ENCODE measurements around the gene SPTAN1.

The SPTAN1 gene

GRCh38 chr9:128595471-128595870 lies 43.1 kb downstream of the SPTAN1 start:
- DNase-seq = no peak

DNA sequence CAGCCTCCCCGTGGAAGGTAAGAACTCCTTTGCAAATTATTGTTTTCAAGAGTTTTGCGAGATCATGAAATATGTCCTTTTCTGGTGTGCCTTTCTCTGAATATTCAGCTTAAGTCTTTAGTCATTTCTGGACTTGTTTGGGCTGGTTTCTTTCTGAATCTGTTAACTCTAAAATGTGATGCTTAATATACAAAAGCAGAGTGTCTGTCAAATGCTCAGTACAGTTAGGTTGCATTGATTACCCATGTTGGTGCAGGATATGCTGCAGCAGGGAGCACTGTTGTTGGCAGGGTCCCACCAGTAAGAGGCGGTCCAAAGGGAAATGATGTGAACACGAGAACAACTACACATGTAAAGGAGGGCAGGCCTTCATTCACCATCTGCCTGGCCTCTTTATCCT lies 47.7 kb downstream of the SPTAN1 start:
- DNase-seq = no peak

- DNase-seq = no peak
These were observed 51.3 kb downstream of the SPTAN1 start for GRCh38 chr9:128603697-128604096.

- DNase-seq = peak in 56 of 58 donors; percentile 12 to 94 (median 80)
These were observed 55.4 kb downstream of the SPTAN1 start for GRCh38 chr9:128607642-128608350.

GRCh38 chr9:128610897-128611296 lies 58.5 kb downstream of the SPTAN1 start:
- DNase-seq = no peak

DNA sequence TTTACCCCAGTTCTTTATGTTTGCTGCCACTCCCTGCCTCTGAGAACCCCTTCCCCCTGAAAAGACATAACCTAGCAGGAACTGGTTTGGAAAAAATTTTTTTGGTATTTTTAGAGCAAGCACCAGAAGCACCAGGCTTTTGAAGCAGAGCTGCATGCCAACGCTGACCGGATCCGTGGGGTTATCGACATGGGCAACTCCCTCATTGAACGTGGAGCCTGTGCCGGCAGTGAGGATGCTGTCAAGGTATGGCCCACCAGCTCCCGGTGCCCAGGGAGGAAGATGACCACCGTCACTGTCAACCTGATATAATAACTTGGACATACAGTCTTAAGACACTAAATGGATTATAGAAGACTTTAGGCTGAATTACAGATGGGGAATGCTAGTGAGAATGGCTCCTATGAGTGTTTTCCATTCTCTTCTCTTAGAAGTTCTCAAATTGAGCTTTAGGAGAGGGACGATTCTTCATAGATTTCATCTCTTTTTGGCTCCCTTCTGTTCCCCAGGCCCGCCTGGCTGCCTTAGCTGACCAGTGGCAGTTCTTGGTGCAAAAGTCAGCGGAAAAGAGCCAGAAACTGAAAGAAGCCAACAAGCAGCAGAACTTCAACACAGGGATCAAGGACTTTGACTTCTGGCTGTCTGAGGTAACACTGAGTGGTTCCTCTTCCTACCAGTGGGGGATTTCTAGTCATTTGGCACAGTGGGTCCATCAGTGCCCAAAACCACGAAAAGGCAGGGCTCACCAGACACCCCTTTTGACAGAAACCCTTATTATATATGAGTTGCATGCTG lies 59.4 kb downstream of the SPTAN1 start:
- no peak for DNase-seq

GRCh38 chr9:128614728-128615127 lies 62.3 kb downstream of the SPTAN1 start:
- no peak for DNase-seq

DNA sequence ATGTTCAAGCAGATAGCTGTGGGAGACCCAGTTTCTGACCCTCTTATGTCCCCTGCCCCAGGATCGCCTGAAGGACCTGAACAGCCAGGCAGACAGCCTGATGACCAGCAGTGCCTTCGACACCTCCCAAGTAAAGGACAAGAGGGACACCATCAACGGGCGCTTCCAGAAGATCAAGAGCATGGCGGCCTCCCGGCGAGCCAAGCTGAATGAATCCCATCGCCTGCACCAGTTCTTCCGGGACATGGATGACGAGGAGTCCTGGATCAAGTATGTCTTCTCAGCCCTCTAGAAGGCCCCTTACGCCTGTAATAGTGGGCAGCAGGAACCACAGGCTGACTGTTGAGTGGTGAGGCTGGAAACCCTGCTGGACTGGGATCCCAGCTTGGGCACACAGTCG lies 63.2 kb downstream of the SPTAN1 start:
- DNase-seq = no peak

DNA sequence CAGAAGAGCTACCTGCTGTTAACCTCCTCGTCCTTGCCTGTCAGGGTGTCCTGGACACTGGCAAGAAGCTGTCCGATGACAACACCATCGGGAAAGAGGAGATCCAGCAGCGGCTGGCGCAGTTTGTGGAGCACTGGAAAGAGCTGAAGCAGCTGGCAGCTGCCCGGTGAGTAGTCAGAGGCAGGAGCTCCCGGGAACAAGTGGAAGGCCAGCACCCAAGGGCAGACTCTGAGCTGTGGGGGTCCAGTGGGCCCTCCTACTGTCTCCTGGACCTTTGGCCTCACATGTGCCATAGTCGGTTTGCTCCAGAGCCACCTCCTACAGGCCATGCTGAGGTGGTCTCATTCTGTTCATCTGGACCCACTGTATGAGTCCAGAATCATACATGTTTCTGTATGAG lies 65.6 kb downstream of the SPTAN1 start:
- DNase-seq = no peak

- no peak for DNase-seq
These were observed 66.7 kb downstream of the SPTAN1 start for GRCh38 chr9:128619127-128619526.

- no peak for DNase-seq
These were observed 67.4 kb downstream of the SPTAN1 start for GRCh38 chr9:128619779-128620178.

DNA sequence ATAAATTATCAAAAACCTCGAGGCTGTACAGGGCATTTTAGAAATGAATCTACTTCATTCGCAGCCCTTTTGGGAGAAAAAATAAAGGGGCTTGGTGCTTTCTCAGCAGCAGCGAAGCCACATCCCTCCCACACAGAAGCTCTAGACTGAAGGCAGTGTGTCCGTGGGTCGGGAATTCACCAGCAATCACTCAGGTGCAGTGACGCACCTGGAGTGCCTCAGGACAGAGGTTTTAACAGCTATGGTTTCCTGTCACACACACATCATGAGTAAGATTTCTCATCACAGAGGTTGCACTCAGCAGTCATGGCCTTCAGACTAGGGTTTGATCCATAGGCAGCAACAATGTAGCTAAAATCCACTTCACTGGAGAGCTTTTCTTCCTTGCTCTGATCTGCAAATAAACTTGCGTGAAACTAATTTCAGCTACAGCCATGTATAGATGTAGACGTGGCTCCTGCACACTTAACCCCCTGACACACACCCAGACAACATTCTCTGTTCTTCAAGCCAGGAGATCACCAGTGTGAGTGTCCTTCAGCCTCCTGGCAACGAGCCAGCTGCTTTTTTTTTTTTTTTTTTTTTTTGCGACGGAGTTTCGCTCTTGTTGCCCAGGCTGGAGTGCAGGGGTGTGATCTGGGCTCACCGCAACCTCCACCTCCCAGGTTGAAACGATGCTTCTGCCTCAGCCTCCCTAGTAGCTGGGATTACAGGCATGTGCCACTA lies 69.5 kb downstream of the SPTAN1 start:
- DNase-seq = peak in 1 of 58 donors; percentile 29

DNA sequence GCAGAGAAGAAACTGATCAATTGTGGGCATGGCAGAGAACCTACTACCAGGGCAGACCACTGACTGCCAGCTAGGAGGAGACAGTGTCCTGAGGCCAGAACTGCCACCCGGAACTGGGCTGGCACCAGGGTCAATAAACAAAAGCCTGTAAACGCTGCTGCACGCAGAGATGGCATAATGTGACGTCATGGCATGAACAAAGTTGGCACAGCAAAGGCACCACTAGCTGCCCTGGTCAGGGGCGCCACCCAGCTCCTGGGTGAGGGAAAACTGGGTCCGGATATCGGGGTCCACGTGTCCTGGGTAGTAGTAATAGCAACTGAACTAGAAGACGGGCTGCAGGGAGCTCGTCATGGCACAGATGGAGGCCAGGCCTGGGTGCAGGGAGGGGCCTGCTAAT lies 72.2 kb downstream of the SPTAN1 start:
- DNase-seq = no peak

DNA sequence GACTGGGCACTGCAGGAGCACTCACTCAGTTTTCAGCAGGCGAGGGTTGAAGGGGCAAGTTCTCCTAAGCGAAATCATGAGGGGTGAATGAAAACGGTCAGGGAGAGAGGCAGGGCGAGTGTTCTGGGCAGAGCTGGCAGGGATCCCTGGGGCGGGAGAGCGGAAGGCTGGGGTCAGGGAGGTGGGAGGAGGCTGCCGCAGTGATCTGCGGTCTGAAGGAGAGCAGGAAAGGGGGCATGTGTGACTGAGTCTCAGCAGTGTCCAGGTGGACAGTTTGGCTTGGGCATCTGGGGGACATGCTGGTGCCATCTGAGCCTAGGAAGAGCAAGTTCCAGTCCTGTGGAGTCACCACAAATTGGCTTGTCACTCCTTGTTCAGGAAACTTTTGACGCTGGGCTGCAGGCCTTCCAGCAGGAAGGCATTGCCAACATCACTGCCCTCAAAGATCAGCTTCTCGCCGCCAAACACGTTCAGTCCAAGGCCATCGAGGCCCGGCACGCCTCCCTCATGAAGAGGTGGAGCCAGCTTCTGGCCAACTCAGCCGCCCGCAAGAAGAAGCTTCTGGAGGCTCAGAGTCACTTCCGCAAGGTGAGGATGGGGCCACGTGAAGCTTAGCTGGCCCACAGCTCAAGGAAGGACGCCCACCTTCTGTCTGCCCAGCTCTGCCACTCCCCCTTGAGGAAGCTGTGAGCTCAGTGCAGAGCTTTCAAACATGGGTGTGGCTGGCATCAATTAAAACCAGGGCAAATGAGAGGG lies 73.2 kb downstream of the SPTAN1 start:
- DNase-seq = peak in 1 of 58 donors; percentile 28

- DNase-seq = no peak
These were observed 73.8 kb downstream of the SPTAN1 start for GRCh38 chr9:128626181-128626580.

GRCh38 chr9:128627127-128627715 lies 74.8 kb downstream of the SPTAN1 start:
- DNase-seq = peak in 31 of 58 donors; percentile 14 to 78 (median 44)

DNA sequence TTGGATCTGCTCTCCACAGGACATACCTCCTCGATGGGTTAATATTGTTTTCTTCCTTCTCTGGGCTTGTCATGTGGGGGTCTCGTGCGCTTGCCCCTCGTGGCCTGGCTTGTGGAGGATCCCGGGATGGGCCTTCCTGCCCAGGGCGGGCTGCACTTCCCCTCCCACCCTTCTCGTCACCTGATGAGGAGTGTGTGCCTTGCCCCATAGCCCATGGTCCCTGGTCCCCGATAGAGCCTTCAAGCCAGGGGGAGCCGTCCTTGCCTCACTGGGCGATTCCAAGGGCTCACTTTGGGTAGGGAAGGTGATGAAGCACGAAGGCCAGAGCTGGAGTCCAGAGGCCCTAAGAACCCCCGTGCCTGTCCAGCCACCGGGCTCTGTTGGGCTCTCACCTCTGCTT lies 75.5 kb downstream of the SPTAN1 start:
- no peak for DNase-seq

GRCh38 chr9:128628471-128629048 lies 76.2 kb downstream of the SPTAN1 start:
- DNase-seq = peak in 32 of 58 donors; percentile 15 to 76 (median 41)

DNA sequence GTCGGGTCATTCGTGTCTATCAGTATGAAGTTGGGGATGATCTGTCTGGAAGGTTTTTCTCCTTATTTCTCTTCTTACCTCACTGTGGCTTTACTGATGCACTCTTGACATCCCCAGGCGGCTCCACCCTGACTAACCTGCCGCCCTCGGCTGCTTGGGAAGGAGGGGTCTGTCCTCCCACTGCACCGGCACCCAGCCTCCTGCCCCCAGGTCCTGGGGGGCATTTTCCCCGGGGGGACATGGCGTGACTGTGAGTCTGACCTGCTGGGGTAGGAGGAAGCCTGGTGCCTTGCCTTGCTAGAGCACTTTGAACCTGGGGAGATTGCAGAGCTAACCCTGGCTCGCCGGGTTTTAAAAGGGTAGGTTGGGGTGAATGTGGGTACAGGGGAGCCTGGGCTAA lies 76.7 kb downstream of the SPTAN1 start:
- DNase-seq = no peak

- DNase-seq = no peak
These were observed 77.6 kb downstream of the SPTAN1 start for GRCh38 chr9:128629852-128630545.
